ENCODE data around the gene TBL2.
"Not testable (repeated sequence)": the region's sequence is repeated elsewhere in the genome, so short reads cannot be mapped to it uniquely, and the experiment has no call there.

TBL2 gene

GRCh38 chr7:73570977-73571376, 7.4 kb downstream of the TBL2 start:
- DNase-seq (ENCODE audit: low read depth in 4 of 4, low spot score in 1 of 4), result no peak

GRCh38 chr7:73570521-73570920, 7.9 kb downstream of the TBL2 start:
- DNase-seq (ENCODE audit: low read depth in 4 of 4, low spot score in 1 of 4), result no peak

DNA sequence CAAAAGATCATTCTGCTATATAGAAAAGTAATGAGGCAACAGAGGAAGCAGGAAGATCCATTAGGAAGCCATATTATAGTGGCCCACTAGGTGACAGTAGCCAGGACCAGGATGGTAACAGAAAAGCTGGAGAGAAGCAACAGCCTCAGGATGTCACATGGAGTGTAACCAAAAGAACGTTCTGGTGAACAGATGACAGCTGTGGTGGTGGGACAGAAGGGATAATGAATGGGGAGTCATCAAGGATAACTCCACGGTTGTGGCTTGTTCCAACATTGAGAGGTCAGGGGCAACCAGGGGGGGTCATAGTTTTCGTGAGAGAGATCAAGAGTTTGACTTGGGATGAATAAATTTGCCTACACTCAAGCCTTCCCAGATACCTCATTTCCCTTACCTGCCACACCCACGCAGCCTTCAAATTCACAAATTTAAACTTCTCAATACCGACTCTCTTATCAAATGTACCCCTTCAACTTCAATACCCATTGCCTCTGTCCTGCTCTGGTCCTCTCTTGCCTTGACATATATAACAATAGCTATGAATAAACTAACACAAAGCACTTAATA, 9.3 kb downstream of the TBL2 start:
- no peak for DNase-seq (ENCODE audit: low read depth in 4 of 4, low spot score in 1 of 4)

DNA sequence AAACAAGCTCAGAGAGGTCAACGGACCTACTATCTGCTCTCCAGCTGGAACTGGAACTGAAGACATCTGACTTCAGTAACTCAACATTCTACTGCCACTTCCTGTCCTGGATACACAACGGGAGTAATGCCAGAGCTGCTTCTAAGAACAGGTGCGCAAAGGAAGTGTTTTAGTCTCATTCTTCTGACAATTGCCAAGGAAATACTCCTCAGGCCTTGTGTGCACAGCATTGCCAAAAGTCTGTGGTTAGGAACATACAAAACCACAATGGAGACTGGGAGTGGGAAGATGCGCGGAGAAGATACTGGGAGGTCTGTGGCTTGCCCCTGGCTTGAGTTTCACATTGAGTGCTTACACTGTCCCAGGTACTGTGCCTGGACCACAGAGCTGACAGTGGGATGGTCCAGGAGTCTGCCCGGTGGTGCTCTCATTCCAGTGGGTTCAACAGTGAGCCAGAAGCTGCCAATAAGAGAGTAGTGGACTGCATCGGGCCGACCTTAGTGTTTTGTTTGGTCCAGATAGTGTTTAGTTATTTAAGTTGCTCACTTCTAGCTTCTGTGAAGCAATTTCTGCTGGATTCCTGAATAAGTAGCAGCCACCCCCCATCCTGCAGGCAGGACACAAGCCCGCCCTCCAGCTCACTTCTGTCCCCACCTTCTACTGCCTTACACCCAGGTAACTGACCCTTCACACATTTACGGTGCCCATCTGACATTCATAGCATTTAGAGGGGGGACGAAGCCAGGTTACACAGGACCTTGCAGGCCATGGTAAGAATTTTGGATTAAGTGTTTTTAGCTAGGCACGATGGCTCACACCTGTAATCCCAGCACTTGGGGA, 10.3 kb downstream of the TBL2 start:
- no peak for DNase-seq (ENCODE audit: low read depth in 4 of 4, low spot score in 1 of 4)

DNA sequence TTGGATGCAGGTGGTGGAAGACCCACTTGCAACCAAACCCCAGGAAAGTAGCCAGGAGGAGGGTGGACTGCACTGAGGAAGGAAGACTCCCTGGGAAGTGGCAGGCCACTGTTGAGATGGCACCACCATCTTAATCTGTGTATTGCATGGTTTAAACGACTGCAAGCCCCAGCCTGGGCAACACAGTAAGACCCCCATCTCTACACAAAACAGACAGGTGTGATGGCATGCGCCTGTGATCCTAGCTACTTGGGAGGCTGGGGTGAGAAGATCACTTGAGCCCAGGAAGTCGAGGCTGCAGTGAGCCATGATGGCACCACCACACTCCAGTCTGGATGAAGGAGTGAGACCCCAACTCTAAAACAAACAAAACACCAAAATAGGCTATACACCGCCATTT, 11.2 kb downstream of the TBL2 start:
- no peak for DNase-seq (ENCODE audit: low read depth in 4 of 4, low spot score in 1 of 4)

GRCh38 chr7:73566431-73566830, 11.9 kb downstream of the TBL2 start:
- DNase-seq (ENCODE audit: low read depth in 4 of 4, low spot score in 1 of 4), result not testable (repeated sequence)

DNA sequence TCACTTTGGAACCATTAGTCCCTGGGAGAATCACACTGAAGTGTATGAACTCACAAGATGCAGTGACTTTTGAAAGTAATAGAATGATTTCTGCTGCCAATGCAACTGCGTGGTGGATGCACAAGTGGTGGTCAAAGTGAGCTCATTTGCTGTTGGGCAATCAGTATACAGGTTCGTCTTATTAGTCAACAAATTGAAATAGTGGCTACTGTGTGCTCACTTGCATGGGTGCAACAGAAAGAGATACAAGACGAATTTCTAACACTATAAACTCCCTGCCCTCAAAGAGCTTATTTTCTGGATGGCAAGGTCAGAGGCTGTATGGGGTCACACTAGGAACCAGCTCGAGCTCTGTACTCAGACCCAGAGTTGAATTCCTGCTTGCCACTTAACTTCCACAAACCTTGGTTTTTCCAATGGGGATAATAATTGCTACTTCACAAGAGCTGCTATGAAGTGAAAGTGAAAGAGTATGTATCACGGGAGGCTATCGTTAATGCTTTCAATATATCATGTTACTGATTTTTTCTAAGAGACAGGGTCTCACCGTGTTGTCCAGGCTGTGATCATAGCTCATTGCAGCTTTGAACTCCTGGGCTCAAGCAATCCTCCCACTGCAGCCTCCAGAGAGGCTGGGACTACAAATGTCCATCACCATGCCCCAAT, 12.6 kb downstream of the TBL2 start:
- DNase-seq (ENCODE audit: low read depth in 4 of 4, low spot score in 1 of 4), result no peak

- DNase-seq (ENCODE audit: low read depth in 4 of 4, low spot score in 1 of 4), result no peak
Measured at GRCh38 chr7:73560109-73560835, 18.1 kb downstream of the TBL2 start.

GRCh38 chr7:73557397-73558257, 20.8 kb downstream of the TBL2 start, which contains the start of gene BCL7B:
Gene BCL7B, minus strand, starts transcription at chr7:73557690. Its CDS starts 112 bp downstream, at chr7:73557578.
- DNase-seq (ENCODE audit: low read depth in 4 of 4, low spot score in 1 of 4), result peak; percentile 45 to 65 (median 64)

- DNase-seq (ENCODE audit: low read depth in 4 of 4, low spot score in 1 of 4), result peak; percentile 73 to 90 (median 82)
Measured at GRCh38 chr7:73557108-73557396, 21.3 kb downstream of the TBL2 start.

GRCh38 chr7:73556208-73557107, 21.9 kb downstream of the TBL2 start:
- no peak for DNase-seq (ENCODE audit: low read depth in 4 of 4, low spot score in 1 of 4)

GRCh38 chr7:73555411-73555982, 22.9 kb downstream of the TBL2 start:
- no peak for DNase-seq (ENCODE audit: low read depth in 4 of 4, low spot score in 1 of 4)

- DNase-seq (ENCODE audit: low read depth in 4 of 4, low spot score in 1 of 4), result not testable (repeated sequence)
Measured at GRCh38 chr7:73550093-73550492, 28.3 kb downstream of the TBL2 start.

DNA sequence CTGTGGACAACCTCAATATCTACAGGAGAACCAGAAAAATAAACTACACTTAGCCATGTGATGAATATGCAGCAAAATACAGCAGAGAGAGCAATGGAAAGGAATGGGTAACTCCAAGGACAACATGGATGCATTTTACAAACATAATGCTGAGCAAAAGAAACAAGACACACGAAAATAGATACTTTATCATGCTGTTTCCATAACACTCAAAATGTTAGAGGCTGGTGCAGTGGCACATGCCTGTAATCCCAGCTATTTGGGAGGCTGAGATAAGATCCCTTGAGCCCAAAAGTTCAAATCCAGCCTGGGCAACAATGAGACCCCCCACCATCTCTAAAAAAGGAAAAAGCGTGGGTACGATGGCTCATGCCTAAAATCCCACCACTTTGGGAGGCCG, 29.2 kb downstream of the TBL2 start:
- no peak for DNase-seq (ENCODE audit: low read depth in 4 of 4, low spot score in 1 of 4)

DNA sequence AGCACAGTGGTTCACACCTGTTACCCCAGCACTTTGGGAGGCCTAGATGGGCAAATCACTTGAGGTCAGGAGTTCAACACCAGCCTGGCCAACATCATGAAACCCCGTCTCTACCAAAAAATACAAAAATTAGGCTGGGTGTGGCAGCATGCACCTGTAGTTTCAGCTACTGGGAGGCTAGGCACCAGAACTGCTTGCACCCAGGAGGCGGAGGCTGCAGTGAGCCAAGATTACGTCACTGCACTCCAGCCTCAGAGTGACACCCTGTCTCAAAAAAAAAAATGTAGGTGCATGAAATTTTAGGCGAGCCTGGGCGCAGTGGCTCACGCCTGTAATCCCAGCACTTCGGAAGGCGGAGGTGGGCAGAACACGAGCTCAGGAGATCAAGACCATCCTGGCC, 30.5 kb downstream of the TBL2 start:
- no peak for DNase-seq (ENCODE audit: low read depth in 4 of 4, low spot score in 1 of 4)

GRCh38 chr7:73544678-73545077, 33.7 kb downstream of the TBL2 start:
- DNase-seq (ENCODE audit: low read depth in 4 of 4, low spot score in 1 of 4), result no peak

DNA sequence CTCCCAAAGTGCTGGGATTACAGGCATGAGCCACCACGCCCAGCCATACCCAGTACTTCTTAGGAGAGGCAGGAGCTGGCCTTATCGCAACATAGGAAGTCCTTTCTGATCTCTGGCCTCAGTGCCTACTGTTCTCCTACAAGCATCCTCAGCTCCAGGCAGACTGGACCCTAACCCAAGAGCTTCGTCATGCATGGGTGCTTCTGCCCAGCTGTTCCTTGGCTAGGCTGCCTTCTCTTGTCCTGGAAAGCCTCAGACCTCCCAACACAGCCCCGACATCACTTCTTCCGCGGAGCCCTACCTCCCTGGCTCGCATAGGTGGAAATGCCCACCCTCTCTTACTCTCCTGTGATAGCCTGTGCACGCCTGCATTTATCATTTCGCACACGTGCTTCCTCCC, 36.7 kb downstream of the TBL2 start:
- no peak for DNase-seq (ENCODE audit: low read depth in 4 of 4, low spot score in 1 of 4)

DNA sequence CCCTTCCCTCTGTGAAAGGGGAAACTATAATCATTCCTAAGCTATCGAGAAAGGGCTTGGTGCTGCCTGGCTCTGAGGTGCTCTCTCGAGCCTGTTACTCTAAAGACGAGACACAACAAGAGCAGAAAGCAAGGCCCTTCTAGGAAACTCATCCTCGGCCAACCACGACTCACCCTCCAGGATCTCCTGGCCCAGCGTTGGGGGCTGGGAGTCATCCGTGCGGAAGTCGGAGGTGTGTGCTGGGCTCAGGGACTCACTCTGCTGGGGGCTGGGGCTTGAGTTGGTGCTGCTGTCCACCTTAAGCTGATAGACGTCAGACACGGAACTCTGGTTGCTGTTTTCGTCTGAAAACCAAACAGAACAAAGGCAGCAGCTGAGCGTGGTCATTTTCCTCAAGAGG, 38.7 kb downstream of the TBL2 start:
- DNase-seq (ENCODE audit: low read depth in 4 of 4, low spot score in 1 of 4), result no peak

DNA sequence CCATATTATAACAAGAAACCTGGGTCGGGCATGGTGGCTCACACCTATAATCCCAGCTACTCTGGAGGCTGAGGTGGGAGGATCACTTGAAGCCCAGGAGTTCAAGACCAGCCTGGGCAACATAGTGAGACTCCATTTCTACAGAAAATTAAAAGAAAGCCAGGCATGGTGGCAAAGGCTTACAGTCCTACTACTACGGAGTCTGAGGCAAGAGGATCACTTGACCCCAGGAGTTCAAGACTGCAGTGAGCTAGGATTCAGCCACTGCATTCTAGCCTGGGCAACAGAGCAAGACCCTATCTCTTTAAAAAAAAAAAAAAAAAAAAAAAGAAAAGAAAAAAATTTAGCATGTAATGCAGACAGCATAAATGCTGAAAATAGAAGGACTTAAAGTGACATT, 39.9 kb downstream of the TBL2 start:
- DNase-seq (ENCODE audit: low read depth in 4 of 4, low spot score in 1 of 4), result not testable (repeated sequence)

Data from stimulated activated CD4-positive, alpha-beta T cell treated with anti-CD3 and anti-CD28 coated beads, Interleukin-1b, Interleukin-23, amount 100 ng/mL, for 24 hours (primary cell).